HFF-Myc (cell line): ENCODE data around the gene KIAA0513.
"Not testable (repeated sequence)": the region's sequence is repeated elsewhere in the genome, so short reads cannot be mapped to it uniquely, and the experiment has no call there.

Experiments
- DNase-seq: peaks from one replicate; pipeline ENCODE4 v3.0.0-alpha.2; 2011; ENCODE audit warnings: low read depth; ENCODE audit errors: extremely low read depth
- H3K4me3 ChIP-seq: replicated peaks from 2 replicates; pipeline ENCODE4 v1.5.1; 2011; ENCODE audit warnings: low read depth, mild to moderate bottlenecking, control low read depth, low read length
- CTCF ChIP-seq: IDR thresholded peaks from 2 replicates; pipeline ENCODE4 v1.5.1; 2012; ENCODE audit warnings: mild to moderate bottlenecking, low read depth, low read length, control low read depth; ENCODE audit errors: missing control alignments

The KIAA0513 gene

DNA sequence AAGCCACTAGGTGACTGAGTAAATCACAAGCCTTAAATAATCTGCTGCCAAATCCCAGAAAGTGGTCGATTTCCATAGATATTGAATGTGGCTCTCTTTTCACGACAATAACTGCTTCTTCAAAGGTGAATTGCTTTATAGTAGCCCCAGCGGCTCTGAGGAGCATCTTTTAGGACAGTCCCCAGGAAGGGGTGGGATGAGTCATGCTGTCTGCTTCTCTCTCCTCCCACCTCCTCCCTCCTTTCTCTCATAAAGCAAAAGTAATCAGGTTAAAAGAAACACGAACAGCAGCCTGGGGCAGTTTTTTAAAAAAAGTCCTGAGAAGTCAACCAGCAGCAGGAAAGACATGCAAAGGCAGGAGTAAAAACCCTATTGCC, 1.8 kb downstream of the KIAA0513 start:
- no peak overlapping the region for H3K4me3 ChIP-seq
- TF ChIP-seq CTCF = no peak
- no peak for DNase-seq

DNA sequence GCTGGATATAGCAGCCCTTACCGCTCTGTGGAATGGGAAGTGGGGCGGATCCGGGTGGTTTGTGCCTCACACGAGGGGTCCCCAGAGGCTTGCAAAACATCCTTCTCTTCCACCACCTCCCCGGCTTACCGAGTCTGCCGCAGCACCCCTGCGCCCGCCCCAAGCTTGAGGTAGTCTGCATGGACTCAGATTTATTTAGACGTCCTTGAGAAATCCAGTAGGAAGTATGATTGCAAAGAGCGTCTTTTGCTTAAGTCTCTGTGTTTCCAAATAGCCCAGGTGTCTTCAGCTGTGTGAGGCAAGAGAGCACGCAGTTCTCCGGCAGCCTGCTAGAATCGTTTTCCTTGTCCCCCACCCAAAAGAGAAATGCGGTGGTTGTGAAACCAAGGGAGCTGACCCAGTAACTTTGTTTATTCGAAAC, 2.4 kb downstream of the KIAA0513 start:
- no peak for TF ChIP-seq CTCF
- DNase-seq = no peak
- no peak overlapping the region for H3K4me3 ChIP-seq

- no peak for TF ChIP-seq CTCF
- no peak for DNase-seq
- H3K4me3 ChIP-seq = no peak overlapping the region
These were observed 3.9 kb downstream of the KIAA0513 start for GRCh38 chr16:85031451-85031850.

DNA sequence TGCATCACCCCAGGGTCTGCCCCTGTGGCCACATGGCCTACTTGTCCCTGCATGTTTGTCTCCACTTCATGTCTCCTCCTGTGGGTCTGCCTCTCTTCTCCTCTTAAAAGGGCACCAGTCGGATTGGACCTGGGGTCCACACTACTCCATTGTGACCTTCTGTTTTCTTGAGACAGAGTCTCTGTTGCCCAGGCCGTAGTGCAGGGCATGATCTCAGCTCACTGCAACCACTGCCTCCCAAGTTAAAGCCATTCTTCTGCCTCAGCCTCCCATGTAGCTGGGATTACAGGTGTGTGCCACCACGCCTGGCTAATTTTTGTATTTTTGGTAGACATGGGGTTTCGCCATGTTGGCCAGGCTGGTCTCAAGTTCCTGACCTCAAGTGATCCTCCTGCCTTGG, 4.6 kb downstream of the KIAA0513 start:
- not testable (repeated sequence) for H3K4me3 ChIP-seq, DNase-seq

DNA sequence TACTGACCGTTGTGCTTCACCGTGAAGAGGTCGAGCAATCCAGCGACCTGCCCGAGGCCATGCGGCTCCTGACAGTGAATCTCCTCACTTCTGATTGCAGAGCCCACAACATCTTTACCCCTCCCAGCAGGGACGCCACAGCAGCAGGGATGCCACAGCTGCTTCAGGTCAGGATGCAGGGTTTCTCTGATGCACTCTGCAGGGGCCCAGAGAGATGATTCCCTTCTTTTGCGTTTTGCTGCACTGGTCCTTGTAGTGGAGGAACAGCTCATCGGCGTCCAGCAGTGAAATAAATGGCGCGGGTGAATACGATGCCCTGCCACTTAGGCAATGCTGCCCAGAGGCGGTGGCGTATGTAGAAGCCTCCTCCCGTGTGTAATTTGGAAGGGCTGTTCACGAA, 5.6 kb downstream of the KIAA0513 start:
- TF ChIP-seq CTCF = no peak
- H3K4me3 ChIP-seq = no peak overlapping the region

GRCh38 chr16:85034591-85035433, 7.2 kb downstream of the KIAA0513 start:
- no peak for TF ChIP-seq CTCF
- no peak overlapping the region for H3K4me3 ChIP-seq
- no peak for DNase-seq

More for the DNA sequence above, 5.6 kb downstream of the KIAA0513 start:
- DNase-seq = no peak

GRCh38 chr16:85036236-85037049, 8.8 kb downstream of the KIAA0513 start:
- no peak overlapping the region for H3K4me3 ChIP-seq
- no peak for DNase-seq
- TF ChIP-seq CTCF = no peak
